ENCODE data around the gene GRK7.
A peak's percentile ranks its signal among the peaks of the same experiment; 100 is the strongest.
"Not testable (repeated sequence)": the region's sequence is repeated elsewhere in the genome, so short reads cannot be mapped to it uniquely, and the experiment has no call there.

Gene GRK7

DNA sequence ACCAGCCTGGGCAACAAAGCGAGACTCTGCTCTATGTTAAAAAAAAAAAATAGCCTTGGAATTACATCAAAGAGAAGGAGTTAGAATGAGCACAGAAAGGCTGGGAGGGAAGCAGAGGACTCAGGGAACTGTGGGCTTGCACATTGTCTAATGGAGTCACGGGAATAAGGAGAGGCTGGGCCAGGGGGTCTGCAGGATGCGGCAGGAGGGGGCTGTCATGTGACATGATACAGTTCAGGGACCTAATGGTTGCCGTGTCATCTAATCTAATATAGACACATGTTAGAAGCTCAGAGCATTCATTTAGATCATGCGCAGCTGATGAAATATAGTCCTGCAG lies 32.5 kb downstream of the GRK7 start:
- DNase-seq (ENCODE audit: low spot score) = no peak

DNA sequence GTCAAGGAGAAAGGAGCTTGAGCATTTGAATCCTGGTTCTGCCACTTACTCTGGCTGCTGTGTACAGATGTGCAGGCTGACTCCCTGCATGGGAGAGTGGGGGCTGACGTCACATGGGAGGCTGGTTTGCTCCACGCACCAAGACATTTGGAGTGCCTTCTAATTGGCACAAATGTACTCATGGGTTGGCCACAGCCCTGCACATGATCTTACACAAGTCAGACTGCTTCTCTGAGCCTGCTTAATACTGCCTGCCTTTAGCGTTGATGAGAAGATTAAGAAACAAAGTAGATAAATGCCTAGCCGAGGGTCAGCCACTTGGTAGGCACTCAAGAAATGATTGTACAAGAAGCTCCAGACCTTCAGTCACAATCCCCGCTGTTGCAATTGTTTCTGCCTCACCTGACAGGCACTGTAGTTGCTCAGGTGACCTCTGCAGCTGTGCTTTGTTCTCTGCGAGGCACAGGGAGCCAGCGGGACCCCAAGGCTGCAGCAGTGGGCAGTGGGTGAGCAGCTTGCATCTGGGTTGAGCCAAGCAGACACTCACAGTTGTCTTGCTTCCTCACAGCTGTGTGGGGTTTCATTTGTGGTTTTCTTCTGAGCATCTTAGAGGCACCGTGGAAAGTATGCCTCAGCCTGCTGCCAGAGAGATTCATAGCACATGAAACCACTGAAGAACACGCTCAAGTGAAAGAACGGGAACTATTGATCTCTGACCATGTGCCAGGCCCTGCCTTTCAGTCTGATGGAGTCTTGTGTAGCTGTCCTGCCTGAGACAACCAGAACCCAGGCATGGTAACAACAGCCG lies 33.1 kb downstream of the GRK7 start:
- peak; percentile 91 for DNase-seq (ENCODE audit: low spot score)

DNA sequence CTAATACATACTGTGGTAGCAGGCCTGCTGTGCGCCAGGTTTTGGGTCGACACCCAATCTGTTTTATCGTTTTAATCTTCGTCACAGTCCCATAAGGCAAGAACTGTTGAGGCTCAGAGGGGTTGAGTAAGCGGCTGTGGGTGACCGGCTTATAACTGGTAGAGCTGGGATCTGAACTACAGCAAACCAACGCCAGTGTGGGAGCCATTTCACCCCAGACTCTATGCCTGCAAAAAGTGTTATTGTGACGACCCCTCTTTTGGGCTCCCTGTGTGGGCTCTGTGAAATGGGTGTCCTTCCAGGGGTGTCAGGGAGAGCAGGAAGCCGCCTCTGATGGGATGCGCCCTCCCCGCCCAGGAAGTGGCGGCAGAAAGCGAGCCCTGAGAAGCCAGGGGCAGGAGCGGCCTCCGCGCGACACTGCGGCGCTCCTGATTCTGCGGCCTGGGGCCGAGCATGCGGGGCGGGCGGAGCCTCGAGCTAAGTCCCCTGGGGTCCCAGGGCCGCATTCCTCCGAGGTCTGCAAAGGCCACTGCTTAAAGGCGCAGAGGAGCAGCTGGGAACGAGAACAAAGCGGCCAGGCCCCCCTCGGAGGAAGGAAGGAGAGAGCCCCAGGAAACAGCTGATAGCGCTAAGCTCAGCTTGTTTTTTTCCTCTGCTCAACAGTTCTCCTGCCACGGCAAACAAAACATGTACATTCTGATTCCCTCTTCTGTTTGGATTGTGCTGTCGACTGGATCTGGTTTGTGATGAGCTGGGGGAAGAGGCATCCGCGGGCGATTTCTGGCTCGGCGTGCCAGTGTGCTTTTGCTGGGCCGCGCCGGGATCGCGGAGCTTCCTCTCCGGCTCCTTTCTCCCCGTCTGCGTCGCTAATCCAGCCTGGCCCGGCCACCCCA lies 33.9 kb downstream of the GRK7 start:
- DNase-seq (ENCODE audit: low spot score) = peak; percentile 31

DNA sequence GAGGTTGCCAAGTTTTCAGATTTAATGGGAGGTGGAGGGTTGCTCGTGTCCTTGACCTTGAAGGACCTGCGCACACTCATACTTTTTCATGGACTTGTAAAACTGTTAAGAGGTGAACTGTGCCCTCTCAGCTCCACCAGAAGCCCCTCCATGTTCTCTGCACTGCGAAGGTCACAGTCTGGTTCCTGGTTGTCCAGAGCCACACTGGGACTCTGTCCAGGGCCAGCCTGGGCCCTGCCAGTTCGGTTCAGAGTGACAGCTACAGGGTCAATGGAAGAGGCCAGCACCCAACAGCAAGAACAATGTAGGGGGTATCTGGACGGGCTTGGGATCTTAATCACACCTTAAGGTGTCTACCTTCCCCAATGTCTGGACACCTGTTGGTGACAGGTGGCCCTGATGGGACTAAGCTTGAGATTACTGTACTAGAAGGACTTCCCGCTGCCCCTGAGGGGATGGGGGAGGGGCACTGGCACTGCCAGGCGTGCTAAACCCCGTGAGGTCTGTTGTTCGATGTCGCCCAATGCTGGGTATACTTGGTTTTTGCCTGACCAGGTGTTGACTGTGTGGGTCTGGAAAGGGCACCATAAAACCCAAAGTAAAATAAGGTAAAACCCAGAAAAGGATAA lies 34.7 kb downstream of the GRK7 start:
- no peak for DNase-seq (ENCODE audit: low spot score)

DNA sequence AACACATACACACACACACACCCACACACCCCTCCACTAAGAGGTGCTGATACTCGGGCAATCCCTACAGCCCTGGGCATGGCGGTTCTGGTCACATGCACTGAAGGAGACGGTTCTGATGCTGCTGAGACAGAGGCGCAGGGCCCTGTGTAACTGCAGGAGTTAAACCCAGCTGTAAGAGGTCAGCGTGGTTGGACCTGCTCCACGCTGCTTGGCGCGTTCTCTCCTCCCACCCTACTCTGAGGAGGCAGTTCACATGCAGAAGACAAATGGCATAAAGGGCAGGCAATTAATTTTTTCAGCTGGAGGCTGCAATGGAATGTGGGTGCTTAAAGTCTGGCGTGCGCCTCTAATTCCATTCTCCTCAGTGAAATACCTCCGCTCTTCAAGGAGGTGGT lies 35.2 kb downstream of the GRK7 start:
- no peak for DNase-seq (ENCODE audit: low spot score)

DNA sequence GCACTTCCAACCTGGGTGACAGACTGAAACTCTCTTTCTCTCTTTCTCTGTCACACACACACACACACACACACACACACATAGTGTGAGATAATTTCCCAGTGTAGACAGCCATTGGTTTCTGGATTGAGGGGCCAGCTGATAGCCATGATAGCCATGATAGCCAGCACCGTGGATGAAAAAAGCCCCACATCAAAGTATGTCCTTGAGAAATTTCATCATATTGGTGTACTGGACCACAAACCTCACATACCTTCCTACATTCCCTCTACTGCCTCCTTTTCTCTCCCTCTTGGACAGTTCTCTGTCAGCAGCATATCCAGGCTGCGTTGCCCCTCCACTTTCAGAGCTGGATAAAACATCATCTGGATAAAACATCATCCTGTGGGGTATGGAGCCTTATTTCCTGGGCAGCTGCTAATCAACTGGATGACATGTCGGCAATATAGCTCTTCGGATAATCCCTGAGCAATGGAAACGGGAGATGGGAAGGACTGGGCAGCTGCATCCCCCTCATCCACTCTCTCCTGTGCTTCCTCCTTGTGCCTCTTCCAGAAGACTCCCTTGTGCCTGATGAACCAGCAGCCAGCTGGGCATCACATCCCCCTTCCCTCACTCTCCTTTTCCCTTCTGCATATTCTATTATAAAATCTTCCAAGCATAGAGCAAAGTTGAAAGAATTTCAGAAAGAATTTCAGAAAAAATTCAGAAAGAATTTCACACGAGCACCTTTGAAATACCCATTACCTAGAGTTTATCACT lies 39.3 kb downstream of the GRK7 start:
- DNase-seq (ENCODE audit: low spot score) = no peak

DNA sequence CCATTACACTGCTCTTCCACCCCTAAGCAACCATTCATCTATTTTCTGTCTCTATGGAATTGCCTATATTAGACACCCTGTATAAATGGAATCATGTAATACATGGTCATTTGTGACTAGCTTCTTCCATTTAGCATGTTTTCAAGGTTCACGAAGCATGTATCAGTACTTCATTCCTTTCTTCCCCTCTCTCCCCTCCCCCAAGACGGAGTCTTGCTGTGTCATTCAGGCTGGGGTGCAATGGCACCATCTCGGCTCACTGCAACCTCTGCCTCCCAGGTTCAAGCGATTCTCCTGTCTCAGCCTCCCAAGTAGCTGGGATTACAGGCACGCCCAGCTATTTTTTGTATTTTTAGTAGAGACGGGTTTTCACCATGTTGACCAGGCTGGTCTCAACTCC lies 40.3 kb downstream of the GRK7 start:
- not testable (repeated sequence) for DNase-seq (ENCODE audit: low spot score)

DNA sequence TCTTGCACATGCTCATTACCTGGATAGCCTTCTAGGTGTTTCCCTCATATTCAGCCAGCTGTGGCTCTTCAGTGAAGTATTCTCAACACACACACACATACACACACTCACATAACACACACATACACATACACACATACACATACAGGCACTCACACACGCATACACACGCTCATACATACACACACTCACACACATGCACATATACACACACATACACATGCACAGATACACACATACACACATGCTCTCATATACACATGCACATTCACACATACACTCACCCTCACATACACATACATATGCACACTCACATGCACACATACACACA lies 41.2 kb downstream of the GRK7 start:
- DNase-seq (ENCODE audit: low spot score) = no peak

DNA sequence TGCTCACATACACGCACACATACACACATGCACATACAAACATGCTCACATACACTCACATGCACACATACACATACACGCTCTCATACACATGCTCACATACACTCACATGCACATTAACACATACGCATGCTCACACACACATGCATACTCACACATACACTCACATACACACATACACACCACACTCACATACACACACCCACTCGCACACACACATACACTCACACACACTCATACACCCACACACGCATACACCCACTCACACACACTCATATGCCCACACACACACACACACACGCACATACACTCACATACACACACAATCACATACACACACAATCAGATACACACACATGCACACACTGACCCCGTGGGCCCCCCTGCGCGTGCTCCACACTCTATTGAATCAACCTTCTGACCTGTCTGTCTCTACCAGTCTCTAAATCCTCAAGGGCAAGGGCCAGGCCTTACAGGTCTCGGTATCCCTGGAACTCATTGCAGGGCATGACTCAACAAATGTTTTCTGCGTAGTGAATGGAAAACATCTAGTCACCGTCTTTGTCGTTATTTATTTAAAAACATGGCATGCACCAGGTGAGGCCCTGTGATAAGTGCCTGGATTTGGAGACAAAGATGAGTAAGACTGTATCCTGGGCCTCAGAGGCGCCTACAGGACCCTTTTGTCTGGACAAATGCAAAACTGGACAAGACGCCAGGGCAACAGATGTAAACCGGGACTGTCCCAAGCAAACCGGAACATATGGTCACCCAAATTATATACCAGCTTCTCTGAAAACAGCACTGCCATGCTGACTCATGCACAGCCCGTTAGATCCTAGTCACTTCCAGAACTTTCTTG lies 41.8 kb downstream of the GRK7 start:
- no peak for DNase-seq (ENCODE audit: low spot score)

DNA sequence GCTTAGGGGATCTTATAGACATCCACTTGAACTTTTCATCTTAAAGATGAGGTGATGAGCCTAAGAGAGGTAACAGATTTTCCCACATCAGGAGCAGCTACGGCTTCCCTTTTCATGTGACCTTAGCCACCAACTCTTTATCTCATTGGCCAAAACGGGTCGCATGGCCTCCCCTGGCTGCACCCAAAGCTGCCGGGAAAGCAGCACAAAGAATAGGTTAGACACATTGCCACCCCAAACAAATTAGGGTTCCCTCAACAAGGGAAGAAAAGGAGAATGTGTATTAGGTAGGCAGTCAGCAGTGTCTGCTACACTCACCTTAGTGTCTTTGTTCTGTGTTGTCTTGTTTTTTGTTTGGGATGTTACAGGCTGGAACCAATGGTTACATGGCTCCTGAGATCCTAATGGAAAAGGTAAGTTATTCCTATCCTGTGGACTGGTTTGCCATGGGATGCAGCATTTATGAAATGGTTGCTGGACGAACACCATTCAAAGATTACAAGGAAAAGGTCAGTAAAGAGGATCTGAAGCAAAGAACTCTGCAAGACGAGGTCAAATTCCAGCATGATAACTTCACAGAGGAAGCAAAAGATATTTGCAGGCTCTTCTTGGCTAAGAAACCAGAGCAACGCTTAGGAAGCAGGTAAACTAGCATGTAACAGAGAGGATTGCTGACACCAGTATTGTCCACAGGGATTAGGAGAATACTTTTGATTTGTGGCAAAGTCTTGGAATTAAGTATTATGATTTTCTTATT lies 44.2 kb downstream of the GRK7 start:
- DNase-seq (ENCODE audit: low spot score) = no peak

DNA sequence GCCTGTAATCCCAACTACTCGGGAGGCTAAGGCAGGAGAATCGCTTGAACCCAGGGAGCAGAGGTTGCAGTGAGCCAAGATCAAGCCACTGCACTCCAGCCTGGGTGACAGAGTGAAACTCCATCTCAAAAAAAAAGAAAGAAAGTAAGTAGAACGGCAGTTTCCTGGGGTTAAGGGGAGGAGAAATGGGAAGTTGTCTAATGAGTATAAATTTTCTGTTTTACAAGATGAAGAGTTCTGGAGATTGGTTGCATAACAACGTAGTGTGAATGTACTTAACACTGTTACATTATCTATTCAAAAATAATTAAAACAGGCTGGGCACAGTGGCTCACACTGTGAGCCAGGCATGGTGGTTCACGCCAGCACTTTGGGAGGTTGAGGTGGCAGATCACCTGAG lies 45.4 kb downstream of the GRK7 start:
- no peak for DNase-seq (ENCODE audit: low spot score)

DNA sequence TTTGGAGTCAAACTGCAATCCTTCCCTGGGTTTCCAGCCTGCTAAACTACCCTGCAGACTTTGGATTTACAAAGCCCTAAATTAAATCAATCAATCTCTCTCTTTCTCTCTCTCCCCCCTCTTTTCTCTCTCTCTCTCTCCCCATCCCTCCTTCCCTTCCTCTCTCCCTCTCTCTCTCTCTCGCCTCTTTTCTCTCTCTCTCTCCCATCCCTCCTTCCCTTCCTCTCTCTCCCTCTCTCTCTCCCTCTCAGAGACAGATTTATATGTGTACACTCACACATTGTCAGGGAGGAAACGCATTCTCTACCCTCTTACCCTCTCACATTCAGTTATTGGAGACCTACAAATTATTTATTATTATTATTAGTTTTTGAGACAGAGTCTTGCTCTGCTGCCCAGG lies 47.0 kb downstream of the GRK7 start:
- no peak for DNase-seq (ENCODE audit: low spot score)

DNA sequence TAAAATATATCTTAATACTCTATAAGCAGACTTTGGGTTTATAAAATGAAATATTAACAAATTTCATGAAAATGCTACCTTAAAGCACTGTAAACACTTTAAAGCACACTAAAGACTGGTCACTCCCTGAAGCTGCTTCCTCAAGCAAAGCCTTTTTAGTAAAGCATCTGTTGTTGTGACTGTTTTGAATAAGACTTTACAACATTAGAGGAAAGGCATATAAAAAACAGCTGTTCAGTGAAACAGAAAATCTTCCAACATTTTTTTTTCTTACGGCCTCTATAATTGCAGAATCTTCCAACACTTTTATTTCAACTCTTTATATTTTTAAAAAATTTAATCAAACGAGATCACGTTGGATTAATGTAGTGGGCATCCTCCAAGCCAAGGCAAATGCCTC lies 48.1 kb downstream of the GRK7 start:
- DNase-seq (ENCODE audit: low spot score) = no peak

DNA sequence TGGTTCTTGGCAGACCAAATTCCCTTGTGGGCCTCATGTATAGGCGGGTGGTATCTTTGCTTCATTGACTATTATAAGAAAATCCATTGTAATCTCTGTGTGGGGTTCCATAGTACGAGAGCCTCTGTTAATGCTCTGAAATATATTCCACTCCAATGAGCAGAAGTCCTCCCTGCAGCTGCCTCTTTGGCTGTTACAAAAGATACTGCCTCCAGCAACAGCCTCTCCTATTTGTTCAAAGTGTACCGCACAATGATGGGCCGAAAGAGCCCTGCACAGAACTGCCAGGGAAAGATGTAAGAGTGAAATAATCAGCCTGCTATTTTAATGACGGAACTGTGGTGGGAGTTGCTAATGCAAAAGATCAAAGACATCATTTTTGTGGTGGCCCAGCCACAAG lies 48.9 kb downstream of the GRK7 start:
- DNase-seq (ENCODE audit: low spot score) = no peak

DNA sequence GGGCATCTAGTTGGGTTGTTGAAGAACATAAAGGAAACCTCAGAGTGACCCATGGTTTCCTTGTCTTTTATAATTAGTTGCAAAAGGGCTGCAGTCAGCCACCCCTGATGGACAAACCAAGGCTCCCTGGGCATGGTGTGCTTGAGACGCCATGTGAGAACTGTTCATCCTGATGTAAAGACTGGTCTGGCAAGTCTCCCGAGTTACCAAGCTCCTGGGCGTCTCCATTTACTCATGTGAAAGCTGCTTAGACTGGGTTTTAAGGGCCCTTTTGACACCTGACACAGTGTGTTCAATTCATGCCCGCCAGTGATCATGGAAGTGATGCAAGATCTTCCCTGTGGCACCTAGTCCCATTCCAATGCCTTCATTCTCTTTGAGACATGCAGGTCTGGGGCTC lies 49.4 kb downstream of the GRK7 start:
- no peak for DNase-seq (ENCODE audit: low spot score)
